Caco-2 (cell line): ENCODE measurements around the gene STT3B. TPM values are rescaled to one million over a fixed set of nuclear protein-coding genes. Genes with fewer than 3 reads are reported as not detected.

Experiments used
- BruUV-seq: library from RNA; stranded (reverse); fragments of 400-500 nt; replicated peaks from 2 replicates; lab custom pipeline; 2021; lab: Mats Ljungman, UMichigan
- CTCF ChIA-PET: fragments of 300-600 bp; sonication (Branson Sonifier 250); formaldehyde crosslinking; loops from one replicate; lab custom pipeline; 2022; ENCODE audit warnings: antibody characterized with exemption; lab: Charles Lee
- POLR2A ChIA-PET: fragments of 300-600 bp; sonication (Branson Sonifier 250); formaldehyde crosslinking; loops from one replicate; lab custom pipeline; 2022; ENCODE audit warnings: antibody characterized with exemption; lab: Charles Lee
- DNase-seq, 2 experiments: peaks; one replicate each; pipeline versions ENCODE4 v3.0.0 to v3.0.0-alpha.2; 2020 to 2022
- H3K27me3 ChIP-seq: replicated peaks from 2 replicates; pipeline ENCODE4 v1.6.0; 2011; ENCODE audit warnings: low read length; ENCODE audit not compliant: control insufficient read depth, insufficient read depth
- H3K36me3 ChIP-seq: 2 replicates; pipeline ENCODE4 v1.5.1; 2011; ENCODE audit warnings: low read length; ENCODE audit not compliant: control insufficient read depth, insufficient read depth
- H3K4me1 ChIP-seq: fragments of 250-450 bp; sonication (Bioruptor Pico); 2 replicates; pipeline ENCODE4 v1.5.1; 2020; ENCODE audit warnings: mild to moderate bottlenecking
- H3K4me3 ChIP-seq: 2 replicates; pipeline ENCODE4 v1.5.1; 2011; ENCODE audit warnings: low read depth, mild to moderate bottlenecking, control low read depth, low read length
- H3K9me3 ChIP-seq: fragments of 250-450 bp; sonication (Bioruptor Pico); 2 replicates; pipeline ENCODE4 v1.5.1; 2020; ENCODE audit warnings: mild to moderate bottlenecking, moderate library complexity
- H3K27ac Mint-ChIP-seq: one replicate; pipeline ENCODE4 v1.8.0; 2022; ENCODE audit warnings: mixed read lengths; ENCODE audit not compliant: unreplicated experiment
- H3K27me3 Mint-ChIP-seq: one replicate; pipeline ENCODE4 v1.8.0; 2022; ENCODE audit warnings: mixed read lengths; ENCODE audit not compliant: insufficient read depth, unreplicated experiment
- H3K36me3 Mint-ChIP-seq: one replicate; pipeline ENCODE4 v1.8.0; 2022; ENCODE audit warnings: mild to moderate bottlenecking, mixed read lengths; ENCODE audit not compliant: insufficient read depth, unreplicated experiment
- H3K4me1 Mint-ChIP-seq: one replicate; pipeline ENCODE4 v1.8.0; 2022; ENCODE audit warnings: low read depth, mixed read lengths; ENCODE audit not compliant: unreplicated experiment
- H3K4me3 Mint-ChIP-seq: one replicate; pipeline ENCODE4 v1.8.0; 2022; ENCODE audit warnings: mild to moderate bottlenecking, moderate library complexity, mixed read lengths; ENCODE audit not compliant: unreplicated experiment
- H3K9me3 Mint-ChIP-seq: one replicate; pipeline ENCODE4 v1.8.0; 2022; ENCODE audit warnings: mixed read lengths; ENCODE audit not compliant: unreplicated experiment
- intact Hi-C: fragments of 100-400 bp; cut with micrococcal nuclease; formaldehyde crosslinking; loops from one replicate; pipeline ENCODE4 v1.10.0; 2022; ENCODE audit not compliant: unreplicated experiment
- total RNA-seq: library from RNA; stranded (reverse); gene quantifications from 2 replicates; pipeline ENCODE4 v1.2.3, GENCODE V29; 2022
- TF ChIP-seq, protein P1 (sequence below), 2 experiments: fragments of 200-600 bp in 1 of 2; IDR thresholded peaks; 1 replicate in 1 of 2; 2 replicates in 1 of 2; pipeline versions ENCODE4 v1.5.1 to v1.8.0; 2011 to 2022; ENCODE audit warnings: antibody characterized with exemption in 1 of 2, control low read depth in 1 of 2, inconsistent platforms in 1 of 2, low read depth in 1 of 2, low read length in 1 of 2, mild to moderate bottlenecking in 1 of 2, moderate library complexity in 1 of 2; ENCODE audit not compliant: insufficient read depth in 1 of 2, severe bottlenecking in 1 of 2, unreplicated experiment in 1 of 2

The STT3B gene
- total RNA-seq, 1 experiment from 2014 or later = 162 TPM

DNA sequence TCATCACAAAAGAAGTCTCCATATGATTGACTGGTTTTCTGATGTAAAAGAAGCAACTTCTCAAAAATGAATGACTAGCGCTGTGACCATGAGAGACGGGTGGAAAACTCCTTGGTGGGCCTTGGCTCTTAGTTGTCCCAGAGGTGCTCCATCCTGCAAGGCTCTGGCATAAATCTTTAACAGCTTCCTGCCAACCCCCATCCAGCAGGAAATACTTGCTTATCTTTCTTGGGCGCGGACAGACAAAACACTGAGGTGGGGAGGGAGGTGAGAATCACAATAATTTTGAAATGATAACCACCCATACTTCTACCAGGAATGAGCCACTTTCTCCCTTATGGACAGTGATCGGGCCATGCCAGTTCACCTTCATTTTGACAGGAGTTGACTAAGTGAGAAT lies 128.6 kb downstream of the STT3B start:
- TF ChIP-seq, protein P1, sequence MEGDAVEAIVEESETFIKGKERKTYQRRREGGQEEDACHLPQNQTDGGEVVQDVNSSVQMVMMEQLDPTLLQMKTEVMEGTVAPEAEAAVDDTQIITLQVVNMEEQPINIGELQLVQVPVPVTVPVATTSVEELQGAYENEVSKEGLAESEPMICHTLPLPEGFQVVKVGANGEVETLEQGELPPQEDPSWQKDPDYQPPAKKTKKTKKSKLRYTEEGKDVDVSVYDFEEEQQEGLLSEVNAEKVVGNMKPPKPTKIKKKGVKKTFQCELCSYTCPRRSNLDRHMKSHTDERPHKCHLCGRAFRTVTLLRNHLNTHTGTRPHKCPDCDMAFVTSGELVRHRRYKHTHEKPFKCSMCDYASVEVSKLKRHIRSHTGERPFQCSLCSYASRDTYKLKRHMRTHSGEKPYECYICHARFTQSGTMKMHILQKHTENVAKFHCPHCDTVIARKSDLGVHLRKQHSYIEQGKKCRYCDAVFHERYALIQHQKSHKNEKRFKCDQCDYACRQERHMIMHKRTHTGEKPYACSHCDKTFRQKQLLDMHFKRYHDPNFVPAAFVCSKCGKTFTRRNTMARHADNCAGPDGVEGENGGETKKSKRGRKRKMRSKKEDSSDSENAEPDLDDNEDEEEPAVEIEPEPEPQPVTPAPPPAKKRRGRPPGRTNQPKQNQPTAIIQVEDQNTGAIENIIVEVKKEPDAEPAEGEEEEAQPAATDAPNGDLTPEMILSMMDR (IDR thresholded peaks at IDR 0.05; ENCODE audit: insufficient read depth in 1 of 2, low read depth in 1 of 2, low read length in 1 of 2, severe bottlenecking in 1 of 2, unreplicated experiment in 1 of 2) = no peak
- Mint-ChIP-seq H3K4me1 (no peaks in the 10 kb centered on the region), H3K36me3 (peaks cover 85% of the 10 kb centered on the region), H3K4me3 (no peak overlapping the region), H3K9me3 (peaks cover 26% of the 10 kb centered on the region), H3K27me3 (no peaks in the 10 kb centered on the region), H3K27ac (no peak overlapping the region)
- Histone ChIP-seq H3K4me1 (no peaks in the 10 kb centered on the region), H3K36me3 (peaks cover 1% of the 10 kb centered on the region; the same call in 1 of the 2 replicates), H3K9me3 (no peaks in the 10 kb centered on the region), H3K4me3 (no peak overlapping the region), H3K27me3 (no peaks in the 10 kb centered on the region)
- TSS peak; percentile 68 for BruUV-seq
- intact Hi-C loops = no loop called here
- CTCF ChIA-PET = no interaction called here
- no peak for DNase-seq
- POLR2A ChIA-PET = no interaction called here

DNA sequence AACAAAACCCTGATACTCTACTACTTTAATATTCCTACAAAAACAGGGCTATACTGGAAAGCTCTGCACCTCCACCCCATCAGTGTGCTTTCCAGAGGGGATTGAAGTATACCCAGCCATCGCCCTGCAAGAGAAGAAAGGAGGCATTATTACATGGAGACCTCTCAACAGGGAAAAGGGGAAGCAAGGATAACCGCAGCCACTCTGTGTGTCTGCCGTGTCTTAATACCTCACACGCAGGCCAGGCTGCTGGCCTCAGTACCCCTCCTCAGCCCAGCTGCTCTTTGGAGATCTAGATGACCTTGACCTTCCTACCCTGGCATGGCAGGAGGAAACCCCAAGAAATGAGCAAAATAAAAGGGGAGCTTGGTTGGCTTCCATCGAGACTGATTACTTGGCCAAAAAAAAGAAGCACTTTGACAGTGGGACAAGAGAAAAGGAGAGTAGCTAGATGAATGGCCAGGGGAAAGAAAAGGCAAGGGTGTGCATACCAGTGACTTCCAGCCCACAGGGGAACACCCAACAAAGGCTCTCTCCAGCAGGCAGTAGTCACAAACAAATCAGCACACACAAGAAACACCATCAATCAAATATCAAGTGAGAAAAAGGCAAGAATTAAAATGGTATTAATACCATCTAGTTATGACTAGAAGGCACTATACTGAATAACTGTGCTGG lies 129.4 kb downstream of the STT3B start:
- BruUV-seq = no TSS peak
- no peaks in the 10 kb centered on the region for H3K27me3 Mint-ChIP-seq

DNA sequence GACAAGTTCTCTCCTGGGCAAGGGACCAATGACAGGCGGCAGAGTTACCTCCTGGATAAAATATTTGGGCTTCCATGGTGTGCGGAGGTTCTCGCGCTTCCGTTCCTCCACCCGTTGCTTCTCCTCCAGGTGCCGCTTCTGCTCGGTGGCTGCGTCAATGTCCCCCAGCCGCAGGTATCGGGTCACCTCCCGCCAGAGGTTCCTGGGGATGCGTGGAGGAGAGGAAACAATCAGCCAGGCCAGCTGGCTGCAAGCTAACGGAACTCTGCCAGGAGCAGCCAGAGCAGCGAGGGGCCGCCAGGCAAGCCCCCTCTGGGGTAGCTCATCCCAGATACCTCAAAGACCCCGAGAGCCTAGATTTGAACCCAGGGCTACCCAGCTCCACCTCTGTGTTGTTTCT lies 131.3 kb downstream of the STT3B start:
- H3K27me3 ChIP-seq = no peaks in the 10 kb centered on the region
- Mint-ChIP-seq H3K4me1 (no peaks in the 10 kb centered on the region), H3K36me3 (peaks cover 66% of the 10 kb centered on the region), H3K27ac (no peak overlapping the region), H3K4me3 (no peak overlapping the region), H3K9me3 (no peaks in the 10 kb centered on the region), H3K27me3 (no peaks in the 10 kb centered on the region)
- intact Hi-C loops = no loop called here
- no TSS peak for BruUV-seq
- ChIA-PET CTCF (no interaction called here), POLR2A (no interaction called here)
- H3K36me3 ChIP-seq = peaks cover 1% of the 10 kb centered on the region; the same call in 1 of the 2 replicates
- TF ChIP-seq, protein P1 (IDR thresholded peaks at IDR 0.05; ENCODE audit: insufficient read depth in 1 of 2, low read depth in 1 of 2, low read length in 1 of 2, severe bottlenecking in 1 of 2, unreplicated experiment in 1 of 2) = no peak
- H3K4me1 ChIP-seq = no peaks in the 10 kb centered on the region
- no peak overlapping the region for H3K4me3 ChIP-seq
- H3K9me3 ChIP-seq = no peaks in the 10 kb centered on the region
- DNase-seq = no peak

More for the DNA sequence above, 129.4 kb downstream of the STT3B start:
- TF ChIP-seq, protein P1 (IDR thresholded peaks at IDR 0.05; ENCODE audit: insufficient read depth in 1 of 2, low read depth in 1 of 2, low read length in 1 of 2, severe bottlenecking in 1 of 2, unreplicated experiment in 1 of 2) = no peak
- CTCF ChIA-PET = no interaction called here
- H3K27ac Mint-ChIP-seq = no peak overlapping the region
- Histone ChIP-seq H3K9me3 (no peaks in the 10 kb centered on the region), H3K36me3 (peaks cover 1% of the 10 kb centered on the region; the same call in 1 of the 2 replicates), H3K4me1 (no peaks in the 10 kb centered on the region), H3K4me3 (no peak overlapping the region), H3K27me3 (no peaks in the 10 kb centered on the region)
- H3K4me3 Mint-ChIP-seq = no peak overlapping the region
- no peak for DNase-seq
- intact Hi-C loops = no loop called here
- peaks cover 18% of the 10 kb centered on the region for H3K9me3 Mint-ChIP-seq
- no peaks in the 10 kb centered on the region for H3K4me1 Mint-ChIP-seq
- POLR2A ChIA-PET = no interaction called here
- peaks cover 78% of the 10 kb centered on the region for H3K36me3 Mint-ChIP-seq
